HTR-8/SVneo (cell line): ENCODE results near the gene ZNF418.
"Not testable (repeated sequence)": the region's sequence is repeated elsewhere in the genome, so short reads cannot be mapped to it uniquely, and the experiment has no call there.

ENCODE experiments used
- DNase-seq: peaks from one replicate; pipeline ENCODE4 v3.0.0; 2011; ENCODE audit warnings: low spot score, mixed read lengths; ENCODE audit not compliant: insufficient read length
- FAIRE-seq: peaks from 2 replicates; lab custom pipeline; 2011; peaks lifted over from hg19 to GRCh38; lab: Jason Lieb, UNC

ZNF418 gene

GRCh38 chr19:57900311-57900710, 34.9 kb downstream of the ZNF418 start:
- FAIRE-seq (no peak), DNase-seq (no peak)

GRCh38 chr19:57890706-57891105, 44.5 kb downstream of the ZNF418 start:
- not testable (repeated sequence) for FAIRE-seq, DNase-seq

GRCh38 chr19:57888560-57889231, 46.5 kb downstream of the ZNF418 start, which contains the start of gene ZNF814:
Gene ZNF814 (minus strand): TSS chr19:57889037. CDS start chr19:57888802, 235 bp downstream.
- FAIRE-seq (no peak), DNase-seq (peak; percentile 54)

GRCh38 chr19:57888107-57888559, 47.1 kb downstream of the ZNF418 start:
- FAIRE-seq = peak; percentile 44
- DNase-seq = no peak

- no peak for DNase-seq
- no peak for FAIRE-seq
Measured at GRCh38 chr19:57887195-57887941, 47.8 kb downstream of the ZNF418 start.

- DNase-seq (no peak), FAIRE-seq (no peak)
Measured at GRCh38 chr19:57886046-57886445, 49.2 kb downstream of the ZNF418 start.

GRCh38 chr19:57873883-57874799, 61.1 kb downstream of the ZNF418 start:
- FAIRE-seq, DNase-seq: not testable (repeated sequence)

- DNase-seq (no peak), FAIRE-seq (no peak)
Measured at GRCh38 chr19:57872450-57872849, 62.8 kb downstream of the ZNF418 start.
